NOMO-1 (cell line): ENCODE results near the gene ELOVL7.
"Not testable (repeated sequence)": the region's sequence is repeated elsewhere in the genome, so short reads cannot be mapped to it uniquely, and the experiment has no call there.

Source experiments
- DNase-seq, 2 experiments: peaks; one replicate each; lab custom pipeline; 2025; ENCODE audit not compliant: unreplicated experiment in 2 of 2; lab: John Stamatoyannopoulos, UW

The ELOVL7 gene

DNA sequence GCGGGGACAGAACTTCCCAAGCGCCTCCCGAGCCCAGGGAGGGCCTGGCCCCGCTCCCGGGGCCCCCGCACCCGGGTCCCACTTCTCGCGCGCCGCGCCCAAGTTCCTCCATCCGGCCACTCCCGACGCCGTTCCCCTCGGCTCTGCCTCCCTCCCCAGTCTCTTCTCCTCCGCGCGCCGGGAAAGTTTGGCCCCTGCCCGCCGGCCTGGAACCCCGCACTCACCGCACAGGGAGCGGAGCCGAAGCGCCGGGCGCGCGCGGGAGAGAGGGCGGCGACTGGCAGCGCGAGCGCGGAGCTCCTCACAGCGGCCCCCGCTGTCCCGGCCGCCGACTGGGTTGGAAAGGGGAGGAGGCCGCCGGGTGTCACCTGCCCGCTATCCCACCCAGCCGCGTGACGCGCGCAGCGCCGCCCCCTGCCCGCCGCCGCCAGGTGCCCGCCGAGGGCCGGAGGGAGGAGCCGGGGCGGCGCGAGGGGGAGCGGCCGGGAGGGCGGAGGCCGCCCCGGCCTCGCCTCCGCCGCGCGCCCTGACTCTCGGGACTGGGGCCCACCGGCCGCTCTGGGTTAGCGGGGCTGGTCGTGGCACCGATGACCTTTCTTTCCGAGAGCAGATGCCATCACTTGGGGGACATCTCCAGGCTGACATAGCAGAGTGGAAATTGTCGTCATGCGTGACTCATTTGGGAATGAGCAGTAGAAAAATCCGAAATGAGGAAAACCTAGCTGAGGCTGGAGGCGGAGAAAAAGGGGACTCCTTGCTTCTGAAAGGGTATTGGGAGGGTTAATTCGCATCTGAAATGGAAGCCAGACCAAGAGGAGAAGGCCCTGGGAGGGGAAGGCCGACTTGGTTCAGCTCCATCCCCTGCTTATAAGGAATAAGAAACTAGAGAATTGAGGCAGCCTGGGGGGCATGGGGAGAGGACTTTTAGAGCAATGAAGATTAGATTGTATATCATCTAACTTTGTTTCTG is at the start of gene ELOVL7:
Gene ELOVL7 (minus strand): TSS at position 334 of the 970 bp plus-strand sequence. CDS start 56,872 bp downstream, outside the sequence.
- DNase-seq = peak; percentile 48 to 62

DNA sequence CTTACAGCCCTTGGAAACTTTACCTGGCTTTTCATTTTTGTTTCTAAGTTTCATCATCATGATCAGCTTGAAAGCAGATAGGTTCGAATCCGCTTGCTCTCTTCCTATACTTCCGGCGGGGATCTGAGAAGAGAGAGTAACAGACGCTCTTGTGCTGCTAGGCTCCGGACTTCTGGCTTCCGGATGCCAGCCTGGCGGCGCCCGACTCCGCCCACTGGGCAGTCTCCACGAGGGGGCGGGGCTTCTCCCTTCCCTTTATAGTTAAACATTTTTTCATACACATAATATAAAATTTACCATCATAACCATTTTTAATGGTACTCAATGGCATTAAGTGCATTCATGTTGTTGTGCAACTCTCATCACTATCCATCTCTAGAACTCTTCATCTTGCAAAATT is 49.5 kb upstream of the ELOVL7 start:
- no peak for DNase-seq

DNA sequence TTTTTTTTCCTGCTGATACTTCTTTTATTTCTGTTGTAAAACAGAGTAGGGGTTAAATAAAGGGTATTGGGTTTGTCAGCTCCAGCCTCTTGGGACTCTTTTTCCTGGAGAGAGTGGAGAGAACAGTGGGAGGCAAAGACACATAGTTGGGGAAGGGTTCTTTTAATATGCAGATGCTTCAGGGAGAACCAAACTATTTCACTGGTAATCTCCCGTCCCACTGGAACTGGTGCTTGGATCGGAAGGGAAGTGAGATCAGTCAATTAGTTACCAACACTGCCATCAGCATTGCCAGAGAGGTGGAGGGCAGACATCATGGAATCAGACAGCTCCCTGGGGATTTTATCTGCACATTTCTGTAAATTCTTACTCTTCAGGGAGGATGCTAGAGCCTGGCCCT is 47.6 kb upstream of the ELOVL7 start:
- DNase-seq = no peak

DNA sequence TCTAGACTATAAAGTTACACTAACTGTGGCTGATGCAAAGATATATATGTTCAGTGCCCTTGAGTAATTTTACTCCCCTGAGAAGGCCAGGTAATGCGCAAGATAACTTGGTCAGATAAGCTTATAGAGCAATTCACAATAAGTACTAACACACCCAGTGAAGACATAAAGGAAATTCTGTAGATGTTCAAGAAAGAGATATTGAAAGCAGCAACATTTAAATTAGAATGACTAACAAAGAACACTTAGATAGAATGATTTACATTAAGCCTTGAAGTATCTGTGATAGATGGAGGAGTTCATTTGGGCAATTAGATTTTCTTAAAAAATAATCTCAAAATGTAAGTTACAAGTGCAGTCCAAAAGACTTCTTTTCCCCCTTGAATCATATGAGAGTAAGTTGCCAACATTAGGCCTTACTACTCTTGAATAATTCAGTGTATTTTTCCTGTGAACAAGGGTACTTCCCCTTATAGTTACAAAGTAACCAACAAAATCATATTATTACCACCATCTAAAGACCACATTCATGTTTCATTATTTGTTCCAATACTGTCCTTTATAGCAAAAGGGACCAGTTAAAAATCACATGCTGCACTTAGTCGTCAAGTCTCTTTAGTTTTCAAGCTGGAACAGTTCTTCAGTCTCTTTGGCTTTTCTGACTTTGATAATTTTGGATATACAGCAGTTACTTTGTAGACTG is 44.4 kb upstream of the ELOVL7 start:
- DNase-seq = no peak

DNA sequence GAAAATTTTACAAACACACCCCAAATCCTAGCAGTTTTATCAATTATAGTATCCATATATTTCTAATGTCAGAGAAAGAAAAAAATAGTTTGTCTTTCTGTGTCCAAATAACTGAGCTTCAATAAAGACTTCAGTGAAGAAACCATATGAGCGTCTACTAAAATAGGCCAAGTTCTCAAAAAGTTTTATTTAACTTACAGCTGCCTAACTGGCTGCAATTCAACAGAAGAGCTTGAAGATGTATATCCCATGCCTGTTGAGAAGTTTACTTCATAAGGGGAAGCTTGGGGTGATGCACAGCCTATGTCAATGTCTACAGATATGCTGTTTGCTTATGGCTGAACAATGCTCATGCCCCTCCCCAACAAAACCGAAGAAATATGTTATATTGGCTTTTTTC is 43.7 kb upstream of the ELOVL7 start:
- no peak for DNase-seq

DNA sequence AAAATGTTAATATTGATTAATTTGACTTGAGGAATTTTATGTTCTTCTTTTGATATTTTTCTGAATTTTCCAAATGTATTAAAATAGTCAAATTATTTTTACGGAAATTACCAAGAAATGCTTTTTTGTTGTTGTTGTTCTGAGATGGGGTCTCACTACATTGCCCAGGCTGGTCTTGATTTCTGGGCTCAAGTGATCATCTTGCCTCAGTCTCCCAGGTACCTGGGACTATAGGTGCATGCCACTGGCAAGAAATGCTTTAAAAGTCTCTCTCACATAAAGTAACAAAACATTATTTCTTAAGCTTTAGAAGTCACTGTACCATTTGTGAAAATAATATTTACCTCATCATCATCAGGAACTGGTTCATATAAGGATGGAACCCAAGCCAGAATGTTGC is 43.0 kb upstream of the ELOVL7 start:
- DNase-seq = no peak

DNA sequence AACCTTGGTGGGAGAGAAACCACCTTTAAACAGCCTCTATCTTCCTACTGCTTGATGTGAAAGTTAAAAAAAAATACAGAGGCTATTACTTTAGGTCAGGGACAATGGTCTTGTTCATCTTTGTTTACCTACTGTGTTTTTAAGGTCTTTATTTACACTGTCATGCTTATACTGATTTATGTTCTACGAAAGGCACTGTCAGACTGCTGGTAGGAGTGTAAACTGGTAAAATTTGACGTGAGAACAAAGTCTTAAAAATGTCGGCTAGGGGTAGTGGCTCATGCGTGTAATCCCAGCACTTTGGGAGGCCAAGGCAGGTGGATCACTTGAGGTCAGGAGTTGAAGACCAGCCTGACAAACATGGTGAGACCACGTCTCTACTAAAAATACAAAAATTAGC is 42.1 kb upstream of the ELOVL7 start:
- DNase-seq = no peak

DNA sequence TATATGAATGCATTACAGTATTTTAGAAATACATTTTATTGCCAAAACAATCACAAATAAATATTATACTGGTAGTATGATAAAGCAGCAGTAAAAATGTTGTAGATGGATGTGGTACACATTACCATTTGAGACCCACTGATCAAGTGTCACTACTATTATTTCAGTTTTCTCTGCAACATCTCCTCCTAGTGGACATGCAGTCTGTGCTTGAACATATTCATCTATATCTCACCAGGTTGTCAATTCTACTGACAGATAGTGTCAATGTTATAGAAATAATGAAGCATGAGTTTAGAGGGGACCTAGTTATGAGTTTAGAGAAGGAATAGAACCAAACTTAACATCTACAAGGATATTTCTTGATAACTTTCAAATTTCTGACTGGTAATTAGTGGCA is 39.2 kb upstream of the ELOVL7 start:
- no peak for DNase-seq

DNA sequence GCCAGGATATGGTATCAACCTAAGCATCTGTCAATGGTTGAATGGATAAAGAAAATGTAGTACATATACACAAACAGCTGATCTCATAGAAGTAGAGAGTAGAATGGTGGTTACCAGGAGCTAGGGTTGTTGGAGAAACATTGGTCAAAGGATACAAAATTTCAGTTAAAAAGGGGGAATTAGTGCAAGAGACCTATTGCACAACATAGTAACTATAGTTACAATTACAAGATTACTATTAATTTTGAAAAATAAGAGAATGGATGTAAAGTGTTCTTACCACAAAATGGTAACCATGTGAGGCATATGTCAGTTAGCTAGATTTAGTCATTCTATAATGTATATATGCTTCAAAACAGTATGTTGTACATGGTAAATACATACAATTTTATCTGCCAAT is 28.8 kb upstream of the ELOVL7 start:
- no peak for DNase-seq

DNA sequence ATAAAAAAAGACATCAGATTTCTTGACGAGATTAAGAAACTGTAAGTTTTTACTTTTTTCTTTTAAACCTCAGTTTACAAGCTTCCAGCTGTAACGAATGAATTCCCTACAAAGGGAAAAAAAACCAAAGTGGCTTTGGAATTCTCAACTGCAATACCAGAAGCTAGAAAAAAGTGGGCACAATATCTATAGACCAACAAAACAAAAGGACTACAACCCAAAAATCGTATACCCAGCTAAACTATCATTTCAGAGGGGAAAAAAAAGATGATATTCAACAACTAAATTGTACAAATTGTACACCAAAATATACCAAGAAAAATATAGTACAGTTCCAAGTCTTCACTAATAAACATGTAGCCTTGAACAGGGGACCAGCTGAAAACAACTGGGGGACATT is 26.8 kb upstream of the ELOVL7 start:
- no peak for DNase-seq

DNA sequence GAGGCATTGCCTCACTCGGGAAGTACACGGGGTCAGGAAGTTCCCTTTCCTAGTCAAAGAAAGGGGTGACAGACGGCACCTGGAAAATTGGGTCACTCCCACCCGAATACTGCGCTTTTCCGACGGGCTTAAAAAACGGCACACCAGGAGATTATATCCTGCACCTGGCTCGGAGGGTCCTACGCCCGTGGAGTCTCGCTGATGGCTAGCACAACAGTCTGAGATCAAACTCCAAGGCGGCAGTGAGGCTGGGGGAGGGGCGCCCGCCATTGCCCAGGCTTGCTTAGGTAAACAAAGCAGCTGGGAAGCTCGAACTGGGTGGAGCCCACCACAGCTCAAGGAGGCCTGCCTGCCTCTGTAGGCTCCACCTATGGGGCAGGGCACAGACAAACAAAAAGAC is 16.5 kb upstream of the ELOVL7 start:
- DNase-seq = not testable (repeated sequence)

DNA sequence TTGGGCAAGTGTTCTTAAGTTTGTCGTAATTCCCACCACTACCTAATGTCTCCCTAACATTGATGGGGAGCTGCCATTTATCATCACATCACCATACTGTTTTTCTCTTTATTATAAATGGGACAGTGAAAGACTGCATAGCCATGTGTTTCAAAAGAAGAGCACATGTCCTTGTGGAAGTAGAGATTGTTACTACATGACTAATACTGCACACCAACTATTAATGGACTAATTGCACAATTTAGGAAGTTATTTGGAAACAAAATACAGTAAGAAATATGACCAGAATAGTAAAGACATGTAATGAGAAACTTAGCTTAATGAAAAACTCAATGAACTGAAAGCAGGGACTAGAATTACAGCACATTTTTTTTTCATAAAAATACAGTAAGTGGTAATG is 12.0 kb upstream of the ELOVL7 start:
- no peak for DNase-seq

DNA sequence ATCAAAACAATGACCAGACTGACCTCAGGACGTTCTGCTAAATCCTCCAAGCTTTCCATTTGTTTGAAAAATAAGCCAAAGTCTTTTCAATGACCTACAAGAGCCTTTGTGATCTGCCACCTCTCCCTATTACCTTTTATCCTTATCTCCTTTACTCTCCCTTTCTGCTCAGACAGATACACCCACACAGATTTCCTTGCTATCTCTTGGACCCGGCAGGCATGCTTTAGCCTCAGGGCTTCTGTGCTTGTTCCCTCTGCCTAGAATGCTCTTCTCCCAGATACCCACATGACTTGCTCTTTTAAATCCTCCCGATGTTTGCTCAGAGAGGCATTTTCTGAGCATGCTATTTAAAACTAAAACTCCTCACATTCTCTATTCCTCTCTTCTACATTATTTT is 8.9 kb upstream of the ELOVL7 start:
- no peak for DNase-seq

DNA sequence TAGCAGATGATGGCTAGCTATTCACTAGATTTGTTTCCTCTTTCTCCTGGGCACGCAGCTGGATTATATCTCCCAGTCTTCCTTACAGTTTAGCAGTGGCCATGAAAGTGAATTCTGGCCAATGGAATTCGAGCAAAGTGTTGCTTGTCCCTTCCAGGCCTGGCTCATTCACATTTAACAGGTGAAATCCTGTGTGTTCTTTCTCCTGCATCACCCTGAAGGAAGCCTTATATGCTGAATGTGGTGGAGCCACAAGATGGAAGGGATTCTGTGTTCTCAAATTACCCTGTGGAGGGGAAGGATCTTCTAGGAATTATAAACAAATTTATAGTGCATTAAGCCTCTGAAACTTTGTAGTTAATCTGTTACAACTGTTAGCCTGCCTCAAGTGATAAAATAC is 8.2 kb upstream of the ELOVL7 start:
- no peak for DNase-seq

DNA sequence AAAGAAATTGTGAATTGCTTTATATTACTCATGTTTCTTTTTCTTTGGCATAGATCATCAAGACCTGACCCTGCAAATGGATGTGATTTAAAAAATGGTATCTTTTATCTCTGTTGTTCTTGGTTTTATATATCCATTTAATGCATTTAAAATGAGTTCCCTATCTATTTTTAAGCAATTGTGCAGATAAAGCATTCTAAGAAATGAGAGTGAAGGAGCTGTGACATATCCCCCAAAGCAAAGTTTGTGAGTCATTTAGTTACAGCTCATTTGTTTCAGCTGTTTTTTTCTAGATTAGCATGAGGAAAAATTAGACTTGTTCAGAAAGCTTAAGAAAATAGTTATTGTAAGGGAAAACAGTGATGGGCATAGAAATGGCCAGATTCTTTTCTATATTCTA is 7.6 kb upstream of the ELOVL7 start:
- DNase-seq = no peak

DNA sequence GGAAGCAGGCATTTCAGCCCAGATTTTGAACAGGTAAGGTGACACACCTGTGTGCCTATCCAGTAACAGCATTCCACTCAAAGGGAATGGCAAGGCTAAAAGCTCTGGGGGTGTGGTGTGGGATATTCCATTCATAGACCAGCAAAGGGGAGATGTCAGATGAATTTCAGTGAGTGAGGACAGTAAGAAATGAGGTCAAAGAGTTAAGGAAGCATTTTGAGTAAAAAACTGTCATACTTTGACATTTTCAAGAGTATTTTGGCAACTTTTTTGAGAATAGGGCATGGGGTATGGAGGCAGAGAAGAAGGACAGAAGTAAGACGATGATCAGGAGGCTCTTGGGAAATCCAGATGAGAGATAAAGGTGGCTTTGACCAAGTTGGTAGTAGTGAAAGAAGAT is 2.2 kb upstream of the ELOVL7 start:
- no peak for DNase-seq

DNA sequence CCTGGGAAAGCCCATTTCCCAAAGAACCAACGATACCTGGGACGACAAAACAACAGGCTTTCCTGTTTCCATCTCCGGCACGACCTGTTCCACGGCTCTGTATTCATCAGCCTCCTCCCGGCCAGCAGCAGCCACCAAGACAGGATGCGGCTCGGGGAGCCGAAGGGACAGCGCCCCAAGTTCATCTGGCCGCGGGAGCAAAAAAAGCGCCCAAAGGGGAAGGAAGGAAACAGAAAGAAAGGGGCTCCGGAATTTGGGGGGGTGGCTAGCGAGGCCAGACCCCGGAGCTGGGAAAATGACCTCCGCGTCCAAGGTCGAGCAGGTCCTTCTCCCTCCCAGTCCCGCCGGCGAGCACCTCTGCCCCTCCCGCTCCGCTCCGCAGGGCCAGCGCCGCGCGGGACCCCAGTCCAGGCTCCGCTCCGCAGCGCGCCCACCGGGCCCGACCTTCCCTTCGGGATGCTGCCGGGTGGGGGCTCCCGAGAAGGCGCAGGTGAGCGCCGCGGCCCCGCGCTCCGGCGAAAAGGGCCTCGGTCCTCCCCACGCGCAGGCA is 608 bp downstream of the ELOVL7 start:
- peak in 1 of 2 experiments; percentile 12 for DNase-seq

DNA sequence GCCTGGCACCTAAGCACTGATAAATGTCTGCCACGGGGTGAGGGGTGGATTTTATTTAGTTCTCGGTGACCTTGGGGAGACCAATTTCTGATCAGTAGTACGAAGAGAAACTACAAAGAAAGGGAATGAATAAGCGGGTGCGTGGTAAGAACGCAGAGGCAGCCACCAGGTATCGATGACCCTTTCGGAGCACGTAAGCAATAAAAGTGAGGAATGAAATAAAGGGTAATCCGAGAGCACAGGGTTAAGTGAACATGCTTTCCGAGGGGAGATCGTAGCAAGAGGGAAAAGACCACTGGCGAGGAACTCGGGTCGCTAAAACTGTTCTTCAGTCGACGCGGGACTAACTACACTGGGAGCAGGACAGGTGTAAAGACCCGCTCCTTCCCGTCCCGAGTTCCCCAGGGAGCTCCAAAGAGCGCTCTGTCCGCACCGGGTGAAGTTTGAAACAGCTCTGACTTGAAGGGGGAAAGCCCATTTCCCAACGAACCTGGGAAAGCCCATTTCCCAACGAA is 1.1 kb downstream of the ELOVL7 start:
- DNase-seq = no peak

DNA sequence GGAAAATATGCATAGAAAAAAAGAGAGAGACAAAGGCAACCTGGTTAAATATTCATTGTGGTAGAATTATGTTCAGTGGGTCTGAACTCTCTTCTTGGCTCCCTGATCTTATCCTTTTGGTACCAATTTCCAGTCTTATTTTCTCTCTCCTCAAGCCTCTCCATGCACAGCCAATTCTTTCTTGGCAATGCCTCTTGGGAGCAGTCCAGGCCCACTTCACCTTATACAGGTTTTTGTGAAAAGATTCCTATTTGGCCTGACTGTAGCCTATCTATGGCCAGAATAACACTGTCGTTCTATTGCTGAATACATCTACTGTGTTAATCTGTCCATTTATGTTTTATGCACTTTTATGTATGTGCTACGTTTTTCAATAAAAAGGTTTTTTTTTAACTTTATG is 2.7 kb downstream of the ELOVL7 start:
- no peak for DNase-seq

DNA sequence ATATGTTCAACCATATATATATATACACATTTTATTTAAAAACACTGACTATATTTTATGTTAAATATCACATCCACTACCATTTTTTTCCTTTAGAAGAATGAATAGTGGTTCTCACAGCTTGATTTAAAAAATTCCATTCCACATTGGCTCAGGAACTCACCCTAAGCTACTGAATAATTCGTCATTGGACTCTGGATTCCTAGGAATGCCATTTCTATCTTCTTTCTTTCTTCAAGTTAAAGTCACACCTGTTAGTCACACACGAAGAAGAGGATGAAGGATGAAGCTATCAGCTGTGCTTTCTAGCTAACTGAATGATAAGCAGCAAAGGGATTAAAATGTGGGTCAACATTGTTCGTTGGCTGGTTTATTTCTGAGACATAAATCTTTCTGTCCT is 7.9 kb downstream of the ELOVL7 start:
- no peak for DNase-seq

DNA sequence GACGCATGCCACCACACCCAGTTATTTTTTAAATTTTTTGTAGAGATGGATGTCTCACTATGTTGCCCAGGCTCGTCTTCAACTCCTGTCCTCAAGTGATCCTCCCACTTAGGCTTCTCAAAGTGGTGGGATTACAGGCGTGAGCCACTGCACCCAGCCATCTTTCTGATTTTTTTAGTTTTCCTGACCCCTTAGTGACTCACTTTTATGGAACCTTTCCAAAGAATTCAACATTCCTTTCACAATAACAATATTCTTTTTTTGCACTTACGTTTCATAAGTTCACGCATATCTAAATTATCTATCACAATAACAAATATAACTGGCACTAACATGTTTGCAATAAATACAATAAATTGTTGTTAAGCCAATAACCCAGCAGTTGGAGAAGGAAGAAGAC is 8.5 kb downstream of the ELOVL7 start:
- DNase-seq = no peak

DNA sequence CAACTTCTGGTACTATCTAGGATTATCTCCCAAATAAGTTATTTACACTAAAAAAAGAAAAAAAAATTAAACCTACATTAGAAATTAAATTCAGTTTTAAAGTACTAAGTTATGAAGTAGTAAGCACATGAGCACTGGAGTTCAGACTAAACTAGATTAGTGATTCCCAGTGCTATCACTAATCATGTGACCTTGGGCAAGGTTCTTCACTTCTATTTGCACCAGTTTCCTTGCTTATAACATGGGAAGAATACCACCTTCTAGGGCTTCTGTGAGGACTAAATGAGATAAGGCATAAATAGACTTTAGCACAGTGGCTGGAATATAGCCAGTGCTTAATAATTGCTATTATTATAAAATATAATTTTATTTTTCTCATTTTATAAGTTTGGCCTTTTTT is 10.5 kb downstream of the ELOVL7 start:
- no peak for DNase-seq
